ENCODE measurements around the gene SUPT16H.

- TF ChIP-seq, protein P1, sequence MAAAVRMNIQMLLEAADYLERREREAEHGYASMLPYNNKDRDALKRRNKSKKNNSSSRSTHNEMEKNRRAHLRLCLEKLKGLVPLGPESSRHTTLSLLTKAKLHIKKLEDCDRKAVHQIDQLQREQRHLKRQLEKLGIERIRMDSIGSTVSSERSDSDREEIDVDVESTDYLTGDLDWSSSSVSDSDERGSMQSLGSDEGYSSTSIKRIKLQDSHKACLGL (CRISPR knock-in tag; IDR thresholded peaks at IDR 0.05) = no peak
- TF ChIP-seq ZNF781 (CRISPR knock-in tag; IDR thresholded peaks at IDR 0.05; ENCODE audit: borderline replicate concordance, not compliant biosample characterization) (no peak), POLR2AphosphoS2 (IDR thresholded peaks at IDR 0.05; ENCODE audit: low read depth, low read length) (no peak), BRF2 (CRISPR knock-in tag; IDR thresholded peaks at IDR 0.05) (no peak), RXRA (CRISPR knock-in tag; IDR thresholded peaks at IDR 0.05) (no peak), SATB2 (CRISPR knock-in tag; IDR thresholded peaks at IDR 0.05) (no peak), KLF12 (CRISPR knock-in tag; IDR thresholded peaks at IDR 0.05; ENCODE audit: borderline replicate concordance) (no peak)
Measured at GRCh38 chr14:21369949-21370679, 13.7 kb downstream of the SUPT16H start.

Measured in HepG2 (cell line).